Stimulated activated CD4-positive, alpha-beta T cell treated with anti-CD3 and anti-CD28 coated beads, Interleukin-12 subunit alpha, Interleukin-12 subunit beta, amount 100 ng/mL, for 4 hours (primary cell): ENCODE data around the gene MANEAL.
"Not testable (repeated sequence)": the region's sequence is repeated elsewhere in the genome, so short reads cannot be mapped to it uniquely, and the experiment has no call there.

Source experiments
- DNase-seq: peaks from one replicate; pipeline ENCODE4 v3.0.0-alpha.2; 2020

The MANEAL gene

GRCh38 chr1:37793773-37794371 lies at the start of gene MANEAL:
Gene MANEAL (plus strand): TSS chr1:37793847. CDS start chr1:37794183, 336 bp downstream.
- DNase-seq: peak; percentile 17

- no peak for DNase-seq
Observed at GRCh38 chr1:37746806-37747205, 46.8 kb upstream of the MANEAL start.

- no peak for DNase-seq
Observed at GRCh38 chr1:37748565-37748964, 45.1 kb upstream of the MANEAL start.

- no peak for DNase-seq
Observed at GRCh38 chr1:37752213-37752582, 41.4 kb upstream of the MANEAL start.

GRCh38 chr1:37752583-37753471 lies 40.8 kb upstream of the MANEAL start:
- DNase-seq: no peak

- no peak for DNase-seq
Observed at GRCh38 chr1:37753473-37754321, 40.0 kb upstream of the MANEAL start.

GRCh38 chr1:37755290-37755689 lies 38.4 kb upstream of the MANEAL start:
- no peak for DNase-seq

- no peak for DNase-seq
Observed at GRCh38 chr1:37755951-37756560, 37.6 kb upstream of the MANEAL start.

- DNase-seq: no peak
Observed at GRCh38 chr1:37759451-37759850, 34.2 kb upstream of the MANEAL start.

- DNase-seq: no peak
Observed at GRCh38 chr1:37761416-37762095, 32.1 kb upstream of the MANEAL start.

- no peak for DNase-seq
Observed at GRCh38 chr1:37762516-37762915, 31.1 kb upstream of the MANEAL start.

GRCh38 chr1:37763791-37764413 lies 29.7 kb upstream of the MANEAL start:
- DNase-seq: no peak

- peak; percentile 36 for DNase-seq
Observed at GRCh38 chr1:37764414-37764825, 29.2 kb upstream of the MANEAL start.

- no peak for DNase-seq
Observed at GRCh38 chr1:37764888-37765441, 28.7 kb upstream of the MANEAL start, which contains the start of gene EPHA10. Gene EPHA10 (minus strand): TSS chr1:37765120. CDS start chr1:37765066, 54 bp downstream.

- DNase-seq: no peak
Observed at GRCh38 chr1:37765916-37766664, 27.6 kb upstream of the MANEAL start.

GRCh38 chr1:37767488-37767887 lies 26.2 kb upstream of the MANEAL start:
- no peak for DNase-seq

- DNase-seq: not testable (repeated sequence)
Observed at GRCh38 chr1:37771440-37771839, 22.2 kb upstream of the MANEAL start.

GRCh38 chr1:37776946-37777516 lies 16.6 kb upstream of the MANEAL start:
- no peak for DNase-seq

- DNase-seq: no peak
Observed at GRCh38 chr1:37778654-37779053, 15.0 kb upstream of the MANEAL start.

GRCh38 chr1:37782491-37782890 lies 11.2 kb upstream of the MANEAL start:
- DNase-seq: no peak
